ENCODE data around the gene SFXN5.

The SFXN5 gene

GRCh38 chr2:72945450-72946019 lies 126.0 kb downstream of the SFXN5 start:
- in situ Hi-C loops (cut with MboI; ENCODE audit: low sequenced_read_pairs), result no loop called here

GRCh38 chr2:72944804-72945449 lies 126.6 kb downstream of the SFXN5 start:
- in situ Hi-C loops (cut with MboI; ENCODE audit: low sequenced_read_pairs), result no loop called here

DNA sequence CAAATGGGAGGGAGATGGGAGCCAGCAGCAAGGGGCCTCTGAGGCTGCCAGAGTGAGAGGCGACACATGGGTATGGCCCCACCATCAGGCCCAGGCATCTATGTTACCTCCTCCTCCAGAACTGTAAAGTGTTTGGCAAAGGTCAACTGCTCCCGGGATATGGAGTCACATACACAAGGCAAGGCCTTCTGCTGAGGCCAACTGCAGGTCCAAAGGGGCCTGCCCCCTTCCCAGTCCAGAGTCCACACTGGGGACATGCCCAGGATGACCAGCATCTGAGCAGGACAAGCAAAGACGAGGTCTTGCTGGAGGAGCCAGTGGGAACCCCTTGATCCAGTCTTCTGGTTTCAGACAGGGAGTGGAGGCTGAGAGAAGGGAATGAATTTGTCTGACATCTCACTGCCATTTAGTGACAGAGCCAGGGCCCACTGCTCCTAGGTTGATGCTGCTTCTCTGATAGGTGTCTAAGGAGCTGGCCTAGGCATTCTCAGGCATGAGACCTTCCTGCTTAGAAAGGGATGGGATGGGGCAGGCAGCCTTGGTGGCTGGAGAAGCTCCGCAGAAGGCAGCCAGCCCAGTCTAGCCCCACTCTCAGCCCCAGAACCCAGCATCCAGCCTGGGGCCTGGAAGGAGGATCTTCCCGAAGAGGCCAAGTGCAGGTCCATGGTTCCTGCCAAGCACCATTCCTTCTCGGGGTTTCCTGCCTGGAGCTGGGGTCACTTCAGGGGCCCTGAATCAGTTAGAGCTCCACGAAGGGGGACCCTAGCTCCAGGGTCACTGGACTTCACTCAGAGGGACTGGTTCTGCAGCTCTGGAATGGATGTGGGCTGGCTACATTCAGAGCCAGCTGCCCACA lies 127.7 kb downstream of the SFXN5 start:
- in situ Hi-C loops (cut with MboI; ENCODE audit: low sequenced_read_pairs), result no loop called here

DNA sequence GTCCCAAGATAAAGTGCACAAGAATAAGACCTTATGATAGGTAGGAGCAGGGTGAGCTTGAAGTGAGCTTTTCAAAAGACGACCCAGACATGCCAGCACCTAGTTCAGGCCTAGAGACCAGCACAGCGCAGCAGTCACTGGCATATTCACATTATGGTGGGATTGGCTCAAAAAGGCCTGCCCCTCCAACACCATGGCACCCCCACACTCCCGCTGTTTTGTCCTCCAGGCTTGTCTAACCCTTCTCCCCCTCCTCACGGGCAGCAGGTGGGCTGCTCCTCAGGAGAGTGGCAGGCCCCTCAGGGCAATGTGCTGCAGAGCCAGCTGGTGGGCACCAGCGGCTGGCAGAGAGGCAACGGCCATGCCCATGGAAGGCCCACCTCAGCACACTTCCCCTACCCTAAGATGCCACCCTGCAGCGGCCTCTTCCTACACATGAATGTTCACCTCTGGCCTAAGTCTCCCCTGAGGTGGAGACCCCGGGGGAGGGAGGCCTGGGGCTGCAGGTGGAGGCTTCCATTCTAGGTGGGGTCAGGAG lies 128.6 kb downstream of the SFXN5 start:
- in situ Hi-C loops (cut with MboI; ENCODE audit: low sequenced_read_pairs), result no loop called here

DNA sequence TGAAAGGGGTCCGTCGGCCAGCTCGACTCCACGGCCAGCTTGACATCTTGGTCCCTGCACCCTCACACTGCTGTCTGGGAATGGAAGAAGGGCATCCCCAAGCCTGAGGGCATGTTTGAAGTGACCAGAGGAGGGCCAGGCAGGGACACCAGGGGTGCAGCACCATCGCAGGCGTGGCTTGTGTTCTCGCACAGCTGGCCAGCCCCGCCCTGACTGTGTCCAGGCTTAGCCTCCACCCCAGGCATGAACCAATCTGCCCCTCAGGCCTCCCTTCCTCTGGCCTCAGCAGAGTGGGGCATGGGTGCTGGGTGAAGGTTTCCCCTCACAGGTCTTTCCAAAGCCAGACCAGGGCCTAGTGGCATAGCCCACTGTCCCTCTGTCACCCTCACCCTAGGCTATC lies 129.2 kb downstream of the SFXN5 start:
- in situ Hi-C loops (cut with MboI; ENCODE audit: low sequenced_read_pairs), result no loop called here

DNA sequence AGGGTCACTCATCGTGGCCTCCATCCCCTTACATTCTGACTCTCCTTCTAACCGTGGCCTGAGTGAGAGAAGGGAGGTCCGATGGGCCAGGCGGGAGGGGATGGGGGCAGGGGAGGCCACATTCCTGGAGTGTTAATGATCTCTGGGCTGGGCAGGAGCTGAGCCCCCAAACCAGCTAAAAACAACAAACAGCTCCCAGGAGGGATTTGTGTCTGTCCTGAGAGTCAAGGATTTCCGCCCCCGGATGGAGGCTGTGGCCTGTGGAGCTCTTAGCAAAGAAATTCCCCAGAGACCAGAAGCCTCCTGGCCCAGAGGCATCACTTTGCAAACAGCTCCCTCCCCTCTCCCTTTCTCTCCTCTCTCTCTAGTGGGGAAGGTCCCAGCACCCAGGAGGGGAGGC lies 130.7 kb downstream of the SFXN5 start:
- in situ Hi-C loops (cut with MboI; ENCODE audit: low sequenced_read_pairs), result no loop called here

GRCh38 chr2:72940361-72940760 lies 131.2 kb downstream of the SFXN5 start:
- in situ Hi-C loops (cut with MboI; ENCODE audit: low sequenced_read_pairs), result no loop called here

- in situ Hi-C loops (cut with MboI; ENCODE audit: low sequenced_read_pairs), result no loop called here
Observed at GRCh38 chr2:72938455-72938854, 133.1 kb downstream of the SFXN5 start.

- in situ Hi-C loops (cut with MboI; ENCODE audit: low sequenced_read_pairs), result no loop called here
Observed at GRCh38 chr2:72937356-72937669, 134.2 kb downstream of the SFXN5 start.

DNA sequence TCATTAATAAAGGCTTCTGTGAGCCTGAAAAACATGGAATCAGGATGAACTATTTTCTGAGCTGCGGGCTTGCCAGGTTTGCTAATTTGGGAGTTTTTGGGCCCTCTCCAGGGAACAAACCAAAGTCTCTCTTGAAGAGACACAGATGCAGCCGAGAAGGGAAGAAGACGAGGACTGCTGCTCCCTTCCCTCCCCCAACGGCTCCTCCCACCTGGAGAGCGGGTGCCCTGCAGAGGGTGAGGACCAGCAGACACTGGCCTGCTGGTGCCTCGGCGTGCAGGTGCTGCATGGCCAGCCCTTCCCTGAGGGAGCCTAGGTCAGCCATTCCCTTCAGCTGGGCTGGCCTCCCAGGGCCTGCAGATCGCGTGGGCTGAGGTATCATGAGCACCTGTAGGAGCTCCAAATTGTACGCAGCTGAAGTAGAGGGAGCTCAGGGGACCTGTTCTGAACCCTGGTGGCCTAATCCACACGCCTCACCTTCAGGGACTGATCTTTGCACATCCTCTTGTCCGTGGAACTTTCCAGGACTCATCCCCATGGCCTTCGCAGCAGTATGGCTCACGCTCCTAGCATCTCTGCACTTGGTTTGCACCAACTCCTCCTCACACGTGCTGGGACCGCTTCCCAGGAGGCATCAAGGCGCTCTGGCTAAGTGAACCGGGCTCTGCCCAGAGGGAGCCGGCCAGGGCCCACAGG lies 134.7 kb downstream of the SFXN5 start:
- in situ Hi-C loops (cut with MboI; ENCODE audit: low sequenced_read_pairs), result no loop called here

- in situ Hi-C loops (cut with MboI; ENCODE audit: low sequenced_read_pairs), result no loop called here
Observed at GRCh38 chr2:72935611-72935957, 135.9 kb downstream of the SFXN5 start.

DNA sequence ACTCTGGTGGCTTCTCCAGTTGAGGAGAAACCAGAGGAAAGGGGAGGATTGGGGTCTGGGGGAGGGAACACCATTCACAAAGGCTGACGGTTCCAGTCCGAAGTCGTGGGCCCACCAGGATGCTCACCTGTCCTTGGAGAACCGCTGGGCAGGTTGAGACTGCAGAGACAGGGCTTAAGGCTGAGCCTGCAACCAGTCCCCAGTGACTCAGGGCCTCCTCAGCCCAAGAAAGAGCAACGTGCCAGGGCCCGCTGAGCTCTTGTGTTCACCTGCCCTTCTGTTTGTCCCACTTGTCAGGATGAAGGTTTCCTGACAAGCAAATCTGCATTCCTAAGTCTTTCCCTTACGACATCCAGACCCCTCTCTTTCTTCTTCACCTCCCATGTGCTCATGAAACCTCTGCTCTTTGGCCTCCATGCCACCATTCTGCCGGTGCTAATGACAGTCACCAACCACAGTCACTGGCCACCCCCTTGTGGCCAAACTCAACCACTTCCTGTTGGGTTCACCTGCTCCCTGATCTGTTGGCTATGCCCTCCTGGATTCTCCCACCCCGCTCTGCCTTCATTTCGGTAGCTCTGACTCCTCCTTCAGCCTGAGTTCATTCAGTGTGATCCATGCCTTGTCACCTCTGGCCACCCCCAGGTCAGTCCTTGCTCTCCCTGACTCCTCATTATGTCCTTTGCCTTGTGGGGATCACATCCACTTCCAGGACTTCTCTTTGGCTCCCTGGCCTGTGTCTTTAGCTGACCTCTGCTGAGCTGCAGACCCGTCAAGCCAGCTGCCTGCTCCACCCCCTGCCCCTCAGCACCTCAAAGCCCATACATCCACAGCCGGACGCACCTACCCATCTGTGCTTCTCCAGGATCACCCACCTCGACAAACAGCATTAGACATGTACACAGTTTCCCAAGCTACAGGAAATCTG lies 136.6 kb downstream of the SFXN5 start:
- in situ Hi-C loops (cut with MboI; ENCODE audit: low sequenced_read_pairs), result no loop called here

DNA sequence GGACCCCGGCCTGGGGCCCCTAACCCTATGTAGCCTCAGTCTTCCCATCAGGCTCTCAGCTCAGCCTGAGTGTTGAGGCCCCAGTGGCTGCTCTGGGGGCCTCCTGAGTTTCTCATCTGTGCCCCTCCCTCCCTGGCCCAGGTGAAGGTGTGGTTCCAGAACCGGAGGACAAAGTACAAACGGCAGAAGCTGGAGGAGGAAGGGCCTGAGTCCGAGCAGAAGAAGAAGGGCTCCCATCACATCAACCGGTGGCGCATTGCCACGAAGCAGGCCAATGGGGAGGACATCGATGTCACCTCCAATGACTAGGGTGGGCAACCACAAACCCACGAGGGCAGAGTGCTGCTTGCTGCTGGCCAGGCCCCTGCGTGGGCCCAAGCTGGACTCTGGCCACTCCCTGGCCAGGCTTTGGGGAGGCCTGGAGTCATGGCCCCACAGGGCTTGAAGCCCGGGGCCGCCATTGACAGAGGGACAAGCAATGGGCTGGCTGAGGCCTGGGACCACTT lies 137.8 kb downstream of the SFXN5 start:
- in situ Hi-C loops (cut with MboI; ENCODE audit: low sequenced_read_pairs), result no loop called here

- in situ Hi-C loops (cut with MboI; ENCODE audit: low sequenced_read_pairs), result no loop called here
Observed at GRCh38 chr2:72933207-72933606, 138.3 kb downstream of the SFXN5 start.

DNA sequence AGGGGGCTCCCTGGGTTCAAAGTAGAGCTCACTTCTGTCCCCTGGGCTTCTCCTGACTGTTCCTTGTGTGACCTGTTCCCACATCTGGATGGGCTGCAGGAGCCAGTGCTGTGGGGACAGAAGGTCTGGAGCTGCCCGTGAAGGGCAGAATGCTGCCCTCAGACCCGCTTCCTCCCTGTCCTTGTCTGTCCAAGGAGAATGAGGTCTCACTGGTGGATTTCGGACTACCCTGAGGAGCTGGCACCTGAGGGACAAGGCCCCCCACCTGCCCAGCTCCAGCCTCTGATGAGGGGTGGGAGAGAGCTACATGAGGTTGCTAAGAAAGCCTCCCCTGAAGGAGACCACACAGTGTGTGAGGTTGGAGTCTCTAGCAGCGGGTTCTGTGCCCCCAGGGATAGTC lies 138.7 kb downstream of the SFXN5 start:
- in situ Hi-C loops (cut with MboI; ENCODE audit: low sequenced_read_pairs), result no loop called here

GRCh38 chr2:72932045-72932740 lies 139.3 kb downstream of the SFXN5 start:
- in situ Hi-C loops (cut with MboI; ENCODE audit: low sequenced_read_pairs), result no loop called here

DNA sequence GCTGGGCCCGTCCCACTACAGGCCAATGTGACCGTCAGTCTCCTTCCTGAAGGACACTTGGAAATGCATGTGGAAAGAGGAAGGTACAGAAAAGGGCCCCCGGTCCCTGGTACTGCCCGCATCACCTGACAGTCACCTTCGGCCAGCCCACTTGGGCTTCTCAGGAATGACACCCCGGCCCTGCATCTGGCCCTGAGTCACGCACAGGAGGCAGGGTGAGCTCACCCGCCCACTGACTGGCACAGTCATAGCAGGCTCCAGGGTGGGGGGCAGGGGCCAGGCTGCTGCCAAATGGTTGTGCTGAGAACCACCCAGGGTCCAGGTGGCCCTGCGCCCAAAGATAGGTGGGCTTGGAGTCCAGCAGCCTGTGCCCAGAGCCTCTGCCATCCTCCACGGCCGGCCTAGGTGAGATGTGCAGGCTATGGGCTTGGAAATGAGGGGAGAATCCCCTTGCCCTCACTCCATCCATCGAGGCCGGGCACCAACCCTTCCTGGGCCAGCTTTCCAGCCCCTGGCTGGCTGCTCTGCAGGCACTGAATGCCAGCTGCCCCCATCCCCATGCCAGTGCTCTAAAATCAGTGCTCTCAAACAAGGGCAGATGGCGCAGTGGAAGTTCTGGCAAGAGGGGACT lies 140.1 kb downstream of the SFXN5 start:
- in situ Hi-C loops (cut with MboI; ENCODE audit: low sequenced_read_pairs), result no loop called here

GRCh38 chr2:72929010-72929409 lies 142.5 kb downstream of the SFXN5 start:
- in situ Hi-C loops (cut with MboI; ENCODE audit: low sequenced_read_pairs), result no loop called here

All from hTERT RPE-1 (cell line).